ENCODE measurements around the gene WDR18.

WDR18 gene, protein sequence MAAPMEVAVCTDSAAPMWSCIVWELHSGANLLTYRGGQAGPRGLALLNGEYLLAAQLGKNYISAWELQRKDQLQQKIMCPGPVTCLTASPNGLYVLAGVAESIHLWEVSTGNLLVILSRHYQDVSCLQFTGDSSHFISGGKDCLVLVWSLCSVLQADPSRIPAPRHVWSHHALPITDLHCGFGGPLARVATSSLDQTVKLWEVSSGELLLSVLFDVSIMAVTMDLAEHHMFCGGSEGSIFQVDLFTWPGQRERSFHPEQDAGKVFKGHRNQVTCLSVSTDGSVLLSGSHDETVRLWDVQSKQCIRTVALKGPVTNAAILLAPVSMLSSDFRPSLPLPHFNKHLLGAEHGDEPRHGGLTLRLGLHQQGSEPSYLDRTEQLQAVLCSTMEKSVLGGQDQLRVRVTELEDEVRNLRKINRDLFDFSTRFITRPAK

DNA sequence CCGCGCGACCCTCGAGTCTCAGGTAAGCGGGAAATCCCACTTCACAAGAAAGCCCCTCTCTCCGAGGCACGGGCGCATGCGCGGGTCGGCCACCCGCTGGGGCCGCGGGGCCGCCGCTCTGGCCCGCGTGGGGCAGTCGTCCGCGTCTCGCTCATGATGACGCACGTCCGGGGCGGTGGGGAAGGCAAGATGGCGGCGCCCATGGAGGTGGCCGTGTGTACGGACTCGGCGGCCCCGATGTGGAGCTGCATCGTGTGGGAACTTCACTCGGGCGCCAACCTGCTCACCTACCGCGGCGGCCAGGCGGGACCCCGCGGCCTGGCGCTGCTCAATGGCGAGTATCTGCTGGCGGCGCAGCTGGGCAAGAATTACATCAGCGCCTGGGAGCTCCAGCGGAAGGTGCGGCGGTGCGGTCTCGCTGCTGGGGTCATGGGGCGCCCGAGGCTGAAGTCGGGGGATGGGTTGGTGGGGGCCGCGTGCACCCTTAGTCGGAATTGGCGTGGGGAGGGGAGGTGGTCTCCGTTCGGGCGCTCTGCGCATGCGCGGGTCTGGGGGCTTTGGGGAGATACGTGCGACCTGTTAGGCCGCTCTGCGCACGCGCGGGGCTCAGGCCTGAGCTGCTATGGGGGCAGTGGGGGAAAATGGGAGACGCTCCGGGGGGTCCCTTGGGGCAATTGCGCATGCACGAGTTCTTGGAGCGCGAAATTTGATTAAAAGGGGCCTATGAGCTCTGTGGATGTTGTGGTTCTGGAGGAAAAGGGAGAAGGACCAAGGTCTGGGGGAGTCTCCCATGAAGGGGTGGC lies at the start of gene WDR18:
Gene WDR18 (plus strand): TSS at position 181 of the 803 bp plus-strand sequence. CDS start 9 bp downstream, at position 190.
- peak; percentile 55 to 77 for DNase-seq

DNA sequence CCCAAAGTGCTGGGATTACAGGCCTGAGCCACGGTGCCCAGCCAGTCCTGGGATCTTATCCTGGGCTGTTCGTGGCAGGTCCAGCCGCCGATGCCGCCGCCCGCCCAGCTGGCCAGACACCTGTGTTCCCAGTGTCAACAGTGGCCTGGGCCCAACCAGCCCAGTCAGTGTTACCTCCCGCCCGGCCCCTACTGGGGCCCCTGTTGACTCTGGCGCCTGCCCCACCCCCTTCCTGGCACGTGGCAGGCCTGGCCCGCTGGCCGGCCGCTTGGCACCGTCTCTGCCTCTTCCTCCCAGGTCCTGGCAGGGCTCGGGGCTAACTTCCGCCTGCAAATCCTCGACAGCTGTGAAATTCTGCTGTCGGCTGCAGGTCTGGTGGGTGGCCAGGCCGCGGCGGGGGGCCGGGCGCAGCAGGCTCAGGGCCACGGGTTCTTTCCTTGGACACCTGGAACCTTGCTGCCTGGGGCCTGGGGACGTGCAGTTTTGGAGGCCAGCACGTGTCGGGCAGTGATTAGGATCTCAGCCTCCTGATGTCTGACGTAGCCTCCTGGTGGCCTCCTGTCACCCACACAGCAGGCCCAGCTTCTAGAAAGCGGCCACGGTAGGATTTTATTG lies 49.2 kb upstream of the WDR18 start:
- no peak for DNase-seq

DNA sequence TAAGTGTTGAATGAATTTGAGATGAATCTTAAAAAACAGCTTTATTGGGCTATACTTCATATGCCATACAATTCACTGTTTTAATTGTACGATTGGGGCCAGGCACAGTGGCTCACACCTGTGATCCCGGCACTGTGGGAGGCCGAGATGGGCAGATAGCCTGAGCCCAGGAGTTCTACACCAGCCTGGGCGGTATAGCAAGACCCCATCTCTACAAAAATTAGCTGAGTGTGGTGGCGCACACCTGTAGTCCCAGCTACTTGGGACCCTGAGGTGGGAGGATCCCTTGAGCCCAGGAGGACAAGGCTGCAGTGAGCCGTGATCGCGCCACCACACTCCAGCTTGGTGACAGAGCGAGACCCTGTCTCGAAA lies 48.0 kb upstream of the WDR18 start:
- no peak for DNase-seq

DNA sequence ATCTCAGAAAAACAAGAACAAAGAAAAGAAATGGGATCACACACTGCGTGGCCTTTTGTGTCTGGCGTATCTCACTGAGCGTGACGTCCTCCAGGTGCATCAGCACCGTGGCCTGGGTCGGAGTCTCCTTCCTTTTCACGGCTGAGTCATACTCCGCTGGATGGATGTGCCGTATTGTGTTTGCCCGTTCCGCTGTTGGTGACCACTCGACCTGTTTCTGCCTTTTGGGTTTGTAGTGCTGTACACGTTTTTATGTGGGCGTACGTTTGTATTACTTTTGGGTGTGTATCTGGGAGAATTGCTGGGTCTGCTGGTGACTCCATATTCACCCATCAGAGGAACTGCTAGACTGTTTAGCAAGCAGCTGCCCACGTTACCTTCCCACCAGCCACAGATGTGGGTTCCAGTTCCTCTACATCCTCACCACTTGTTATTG lies 46.9 kb upstream of the WDR18 start:
- no peak for DNase-seq

DNA sequence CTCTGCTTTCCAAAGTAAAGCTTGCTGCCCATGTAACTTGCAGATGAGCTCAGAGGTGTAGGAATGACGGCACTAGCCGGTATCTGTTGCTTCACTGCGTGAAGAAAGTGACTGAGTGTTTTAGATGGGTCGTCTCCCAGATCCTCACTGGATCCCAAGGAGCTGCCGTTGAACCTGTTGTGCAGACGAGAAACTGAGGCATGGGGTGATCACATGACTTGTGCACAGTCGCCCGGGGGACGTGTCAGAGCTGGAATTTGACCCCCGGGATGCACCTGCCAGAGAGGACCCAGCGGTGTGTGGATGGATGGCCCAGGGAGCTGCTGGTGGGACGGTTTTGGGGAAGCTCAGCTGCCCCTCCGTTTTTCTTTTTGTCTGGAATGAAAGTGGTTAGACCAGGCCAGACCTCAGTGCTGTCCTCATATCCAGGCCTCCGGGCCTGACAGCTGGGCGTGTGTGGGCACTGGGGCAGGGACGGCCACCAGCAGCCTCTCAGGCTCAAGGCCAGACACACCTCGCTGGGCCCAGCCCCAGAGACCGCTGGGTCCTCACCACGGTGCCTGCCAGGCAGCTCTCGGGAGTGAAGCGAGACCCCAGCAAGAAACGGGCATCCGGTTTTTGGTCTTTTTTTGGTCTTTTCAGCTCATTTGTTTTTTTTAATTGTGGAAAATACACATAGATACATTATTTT lies 45.8 kb upstream of the WDR18 start:
- DNase-seq, result no peak

DNA sequence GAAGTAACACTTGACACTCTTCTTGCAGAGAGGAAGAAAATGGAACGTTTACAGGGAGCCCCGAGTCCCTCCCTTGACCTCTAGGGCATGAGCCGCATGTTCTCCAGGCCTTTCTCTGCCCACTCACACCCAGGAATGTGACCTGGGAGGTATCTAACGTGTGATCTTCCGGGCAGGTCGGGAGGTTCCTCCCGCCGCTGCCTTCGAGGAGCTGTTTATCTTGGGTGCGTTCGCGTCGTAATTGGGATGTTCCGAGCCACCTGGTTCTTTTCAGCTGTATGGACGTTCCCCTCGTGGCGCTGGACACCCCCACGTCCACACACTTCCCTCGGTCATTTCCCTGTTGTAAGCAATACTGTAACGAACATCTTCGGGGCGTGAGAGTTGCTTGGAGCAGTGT lies 44.7 kb upstream of the WDR18 start:
- DNase-seq, result no peak

DNA sequence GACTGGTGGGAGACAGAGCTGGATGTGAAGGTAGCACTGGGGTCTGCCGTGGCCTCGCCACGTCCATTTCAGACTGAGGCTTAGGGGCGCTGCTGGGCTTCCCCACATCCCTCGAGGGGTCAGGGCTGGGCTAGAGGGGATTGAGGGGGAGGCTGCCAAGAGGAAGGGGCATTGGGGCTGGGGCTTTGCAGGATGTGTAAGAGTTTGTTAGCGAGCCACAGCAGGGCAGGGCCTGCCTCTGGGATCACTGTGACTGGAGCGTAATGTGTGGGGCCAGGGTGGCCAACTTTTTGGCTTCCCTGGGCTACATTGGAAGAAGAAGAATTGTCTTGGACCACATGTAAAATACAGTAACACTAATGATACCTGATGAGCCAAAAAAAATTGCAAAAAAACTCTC lies 44.2 kb upstream of the WDR18 start:
- no peak for DNase-seq

DNA sequence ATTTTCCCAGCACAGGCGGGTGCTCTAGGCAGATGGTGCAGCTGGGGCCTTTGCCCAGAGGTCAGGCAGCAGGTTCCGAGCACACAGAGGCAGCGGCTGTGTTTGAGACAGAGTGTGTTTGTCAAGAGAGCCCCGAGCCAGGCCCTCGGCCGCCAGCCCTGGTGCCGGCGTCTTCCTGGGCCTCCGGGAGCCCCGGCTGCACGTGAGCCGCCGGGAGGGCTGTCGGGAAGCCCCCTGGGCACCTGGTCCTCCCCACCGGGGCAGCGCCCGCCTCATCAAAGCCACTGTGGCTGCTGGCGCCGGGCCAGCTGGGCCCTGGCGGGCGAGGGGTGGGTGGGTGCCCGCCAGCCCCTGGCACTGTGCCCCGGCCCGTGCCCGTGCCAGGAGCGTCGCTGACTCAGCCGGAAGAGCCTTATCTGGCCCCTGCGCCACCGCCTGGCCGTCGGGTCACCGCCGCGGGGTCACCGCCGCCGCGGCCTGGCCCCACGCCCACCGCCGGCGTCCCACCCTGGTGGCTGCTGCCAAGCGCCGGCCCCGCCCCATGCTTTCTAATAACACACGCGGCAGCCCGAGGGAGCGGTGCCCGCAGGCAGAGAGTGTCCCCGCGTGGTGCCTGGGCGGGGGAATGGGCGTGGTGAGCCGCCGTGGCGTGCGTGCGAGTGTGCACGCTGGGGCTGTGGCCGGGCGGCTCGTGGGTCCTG lies 43.4 kb upstream of the WDR18 start:
- DNase-seq, result peak; percentile 45 to 75

DNA sequence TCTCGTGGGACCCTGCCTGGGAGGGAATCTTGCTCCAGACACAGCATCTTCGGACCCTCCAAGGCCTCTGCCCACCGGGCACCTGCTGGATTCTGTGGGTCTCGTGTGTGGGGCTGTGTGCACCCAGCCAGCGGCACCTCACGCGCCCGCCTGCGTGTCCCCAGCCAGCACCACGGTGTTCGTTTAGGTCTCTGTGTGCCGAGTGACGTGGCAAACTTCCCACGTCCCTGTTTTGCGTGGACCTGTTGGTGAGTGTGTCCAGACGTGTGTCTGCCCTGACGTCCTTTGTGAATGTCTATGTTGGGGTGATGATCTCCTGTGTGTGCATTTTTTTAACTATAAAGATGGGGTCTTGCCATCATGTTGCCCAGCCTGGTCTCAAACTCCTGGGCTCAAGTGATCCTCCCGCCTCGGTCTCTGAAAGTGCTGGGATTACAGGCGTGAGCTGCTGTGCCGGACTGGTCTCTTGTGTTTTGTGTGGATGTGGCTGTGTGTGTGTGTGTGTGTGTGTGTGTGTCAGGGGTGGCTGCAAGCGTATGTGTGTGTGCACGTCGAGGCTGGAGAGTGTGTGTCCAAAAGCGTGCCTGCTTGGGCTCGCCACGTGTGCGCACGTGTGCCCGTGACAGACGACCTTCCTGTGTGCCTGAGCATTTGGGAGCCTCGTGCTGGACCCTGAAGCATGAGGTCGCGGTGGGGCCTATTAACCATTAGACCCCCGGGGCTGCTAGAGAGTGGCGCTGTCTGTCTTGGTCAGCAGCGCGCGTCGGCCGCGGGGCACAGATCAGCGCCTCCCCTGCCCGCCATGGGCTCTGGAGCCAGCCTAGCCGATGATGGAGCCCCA lies 42.6 kb upstream of the WDR18 start:
- DNase-seq, result no peak

DNA sequence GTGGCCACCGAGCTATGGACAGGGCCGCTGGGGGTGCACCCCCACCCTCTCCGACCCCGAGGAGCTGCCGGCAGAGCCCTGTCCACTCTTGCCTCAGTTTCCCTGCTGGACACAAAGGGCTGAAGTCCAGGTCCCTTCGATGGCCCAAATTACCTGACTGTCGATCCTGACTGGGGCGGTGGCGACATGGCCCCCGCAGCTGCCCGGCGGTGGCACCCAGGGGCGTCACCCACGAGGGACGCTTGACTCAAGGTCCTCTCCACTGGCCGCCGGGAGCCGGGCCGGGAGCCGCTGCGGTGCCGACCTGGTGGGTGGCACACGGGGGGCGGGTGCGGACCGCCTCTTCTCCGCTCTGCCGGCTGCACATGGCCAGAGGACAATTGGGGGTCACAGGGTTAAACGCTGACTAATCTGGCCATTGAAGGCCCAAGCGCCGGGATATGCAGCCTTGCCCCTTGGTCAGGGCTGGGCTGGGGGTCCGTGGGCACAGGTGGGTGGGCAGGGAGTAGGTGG lies 42.0 kb upstream of the WDR18 start:
- no peak for DNase-seq

DNA sequence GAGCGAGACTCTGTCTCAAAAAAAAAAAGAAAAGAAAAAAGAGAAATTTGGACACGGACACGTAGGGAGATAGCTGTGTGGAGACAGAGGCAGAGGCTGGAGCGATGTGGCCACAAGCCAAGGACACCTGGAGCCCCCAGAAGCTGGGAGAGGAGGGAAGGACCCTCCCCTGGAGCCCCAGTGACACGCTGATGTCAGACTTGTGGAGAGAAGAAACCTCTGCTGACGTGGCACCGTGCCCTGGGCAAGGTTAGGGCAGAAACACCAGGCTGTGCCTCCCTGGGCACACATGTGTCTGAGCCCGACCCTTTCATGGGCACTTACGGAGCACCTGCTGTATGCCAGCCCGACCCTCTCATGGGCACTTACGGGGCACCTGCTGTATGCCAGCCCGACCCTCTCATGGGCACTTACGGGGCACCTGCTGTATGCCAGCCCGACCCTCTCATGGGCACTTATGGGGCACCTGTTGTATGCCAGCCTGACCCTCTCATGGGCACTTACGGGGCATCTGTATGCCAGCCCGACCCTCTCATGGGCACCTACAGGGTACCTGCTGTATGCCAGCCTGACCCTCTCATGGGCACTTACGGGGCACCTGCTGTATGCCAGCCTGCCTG lies 40.5 kb upstream of the WDR18 start:
- no peak for DNase-seq

DNA sequence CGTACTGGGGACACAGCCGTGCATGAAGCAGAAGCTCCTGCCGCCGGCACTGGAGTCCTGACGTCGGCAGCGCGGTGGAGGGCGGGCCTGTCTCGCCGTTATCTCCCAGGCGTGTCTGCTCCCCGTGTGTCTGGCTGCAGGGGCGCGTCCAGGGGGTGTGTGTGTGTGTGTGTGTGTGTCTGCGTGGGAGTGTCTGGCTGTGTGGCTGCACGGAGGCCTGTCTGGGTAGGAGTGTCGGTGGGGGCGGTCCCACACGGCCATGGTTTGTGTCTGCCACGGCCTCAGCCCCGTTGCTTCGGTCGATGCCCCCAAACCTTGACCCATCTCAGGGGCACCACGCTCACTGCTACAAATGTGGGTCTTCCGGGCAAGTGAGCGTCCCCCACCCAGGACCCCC lies 40.0 kb upstream of the WDR18 start:
- no peak for DNase-seq

DNA sequence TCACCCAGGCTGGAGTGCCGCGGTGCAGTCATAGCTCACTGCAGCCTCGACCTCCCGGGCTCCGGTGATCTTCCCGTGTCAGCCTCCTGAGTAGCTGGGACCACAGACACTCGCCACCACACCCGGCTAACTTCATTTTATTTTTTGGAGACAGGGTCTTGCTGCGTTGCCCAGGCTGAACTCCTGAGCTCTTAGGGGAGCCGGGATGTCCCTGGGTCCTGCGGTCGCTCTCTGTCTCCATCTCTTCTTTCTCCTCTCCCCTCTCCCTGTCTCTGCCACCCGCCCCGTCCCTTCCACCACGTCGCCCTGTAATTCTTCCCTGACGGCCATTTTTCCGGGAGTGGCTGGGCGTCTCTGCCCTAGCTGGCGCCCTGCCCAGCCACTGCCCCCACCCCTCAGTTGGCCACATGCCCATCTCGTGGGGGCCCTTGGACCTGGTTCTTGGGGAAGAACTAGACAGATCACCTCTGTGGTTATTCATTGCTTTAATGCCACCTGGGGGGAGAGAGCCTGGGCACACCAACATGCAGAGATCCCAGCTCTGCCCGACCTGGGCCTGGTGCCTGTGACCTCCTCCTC lies 39.4 kb upstream of the WDR18 start:
- no peak for DNase-seq

DNA sequence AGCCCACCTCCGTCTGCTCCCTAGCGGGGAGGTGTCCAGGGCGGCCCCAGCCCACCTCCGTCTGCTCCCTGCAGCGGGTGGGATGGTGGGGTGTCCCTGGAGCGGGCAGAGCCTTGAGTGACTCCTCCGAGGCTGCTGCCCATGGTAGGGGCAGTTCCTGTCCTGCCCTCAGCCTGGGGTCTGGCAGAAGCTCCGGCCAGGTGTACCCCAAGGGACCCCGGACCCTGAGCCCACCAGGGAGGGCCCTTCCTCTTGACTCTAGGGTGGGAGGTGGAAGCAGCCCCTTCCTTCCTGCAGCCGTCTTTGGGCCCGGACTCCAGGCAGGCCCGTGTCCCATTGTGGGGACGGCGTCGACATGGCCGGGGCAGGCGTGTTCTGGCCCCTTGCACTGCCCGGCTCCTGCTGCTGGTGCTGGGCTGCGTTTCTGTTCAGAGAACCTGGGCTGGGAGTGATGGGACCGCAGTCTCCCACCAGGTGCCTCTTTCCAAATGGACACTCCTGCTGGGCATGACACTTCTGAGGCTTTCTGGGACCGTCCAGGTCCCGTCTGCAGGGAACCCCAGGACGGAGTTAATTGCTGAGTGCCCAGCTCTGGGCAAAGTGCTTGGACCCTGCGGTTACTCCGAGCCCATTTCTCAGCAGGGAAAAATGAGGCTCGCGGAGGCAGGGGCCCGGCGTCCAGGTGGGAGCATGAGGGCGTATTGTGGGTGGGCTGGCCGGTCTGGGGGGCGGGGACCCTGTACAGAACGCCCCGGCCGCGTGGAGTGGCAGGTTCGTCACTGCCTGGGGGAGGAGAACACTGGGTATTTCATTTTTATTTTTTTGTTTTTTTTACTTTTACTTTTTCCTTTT lies 38.5 kb upstream of the WDR18 start:
- DNase-seq, result no peak

DNA sequence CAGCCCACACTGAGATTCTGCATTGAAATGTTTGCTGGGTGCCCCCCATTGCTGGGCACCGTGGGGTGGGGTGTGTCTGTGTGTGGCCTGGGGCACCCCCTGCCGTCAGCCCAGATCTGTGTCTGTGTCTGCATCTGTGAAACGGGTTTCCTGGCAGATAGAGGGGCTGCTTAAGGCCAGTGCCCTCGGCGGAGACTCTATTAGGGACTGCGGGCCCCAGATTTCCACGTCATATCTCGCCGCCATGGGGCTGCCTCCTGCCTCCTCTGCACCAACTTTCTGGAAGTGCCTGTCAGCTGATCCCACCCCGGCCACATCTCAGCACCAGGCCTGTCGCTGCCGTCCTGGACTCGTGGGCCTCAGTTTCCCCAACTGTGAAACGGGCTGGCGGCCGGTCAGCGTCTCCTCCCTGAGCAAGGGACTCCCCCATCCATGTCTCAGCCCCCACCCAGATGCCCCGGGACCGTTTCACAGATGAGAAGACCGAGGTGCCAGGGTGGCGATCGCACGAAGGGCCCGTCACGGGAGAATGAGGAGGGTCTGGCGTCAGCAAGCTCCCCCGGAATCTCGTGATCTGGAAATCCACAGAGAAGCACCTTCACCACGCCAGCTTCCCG lies 36.9 kb upstream of the WDR18 start:
- no peak for DNase-seq

DNA sequence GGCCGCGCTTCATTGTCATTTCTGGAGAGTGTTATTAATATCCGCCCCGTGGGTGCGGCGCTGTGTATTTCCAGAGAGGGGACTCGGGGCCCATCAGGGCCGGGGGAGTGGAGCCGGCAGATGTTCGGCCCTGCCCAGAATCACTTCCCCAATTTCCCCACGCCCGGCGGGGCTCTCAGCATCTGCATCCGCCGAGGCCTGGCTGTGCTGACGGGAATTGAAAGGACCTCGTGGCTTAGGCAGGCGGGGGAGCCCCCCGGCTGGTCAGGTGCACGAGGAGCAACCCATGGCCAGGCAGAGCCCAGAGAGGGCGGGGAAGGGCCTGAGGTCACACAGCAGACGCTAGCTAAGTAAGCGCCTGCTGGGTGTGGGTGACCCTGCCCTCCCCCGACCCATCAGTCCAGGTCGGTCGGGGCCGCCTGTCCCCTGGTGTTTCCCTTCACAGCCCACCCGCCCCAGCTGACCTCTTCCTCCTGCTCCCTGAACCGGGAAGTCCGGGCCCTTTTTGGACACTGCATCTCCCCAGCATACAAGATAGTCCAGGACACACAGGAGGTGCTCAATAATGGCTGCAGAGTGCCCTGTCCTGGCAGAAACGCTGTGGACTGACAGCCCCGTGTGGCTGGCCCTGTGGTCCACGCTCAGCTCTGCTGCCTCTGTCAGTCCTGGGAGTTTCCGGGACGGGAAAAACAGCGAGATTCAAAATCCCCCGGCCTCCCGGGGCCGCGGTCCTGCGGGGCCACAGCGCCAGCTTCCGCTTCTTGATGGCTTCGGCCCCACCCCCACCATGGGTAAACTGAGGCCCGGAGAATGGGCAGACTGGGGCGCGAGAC lies 36.2 kb upstream of the WDR18 start:
- no peak for DNase-seq

DNA sequence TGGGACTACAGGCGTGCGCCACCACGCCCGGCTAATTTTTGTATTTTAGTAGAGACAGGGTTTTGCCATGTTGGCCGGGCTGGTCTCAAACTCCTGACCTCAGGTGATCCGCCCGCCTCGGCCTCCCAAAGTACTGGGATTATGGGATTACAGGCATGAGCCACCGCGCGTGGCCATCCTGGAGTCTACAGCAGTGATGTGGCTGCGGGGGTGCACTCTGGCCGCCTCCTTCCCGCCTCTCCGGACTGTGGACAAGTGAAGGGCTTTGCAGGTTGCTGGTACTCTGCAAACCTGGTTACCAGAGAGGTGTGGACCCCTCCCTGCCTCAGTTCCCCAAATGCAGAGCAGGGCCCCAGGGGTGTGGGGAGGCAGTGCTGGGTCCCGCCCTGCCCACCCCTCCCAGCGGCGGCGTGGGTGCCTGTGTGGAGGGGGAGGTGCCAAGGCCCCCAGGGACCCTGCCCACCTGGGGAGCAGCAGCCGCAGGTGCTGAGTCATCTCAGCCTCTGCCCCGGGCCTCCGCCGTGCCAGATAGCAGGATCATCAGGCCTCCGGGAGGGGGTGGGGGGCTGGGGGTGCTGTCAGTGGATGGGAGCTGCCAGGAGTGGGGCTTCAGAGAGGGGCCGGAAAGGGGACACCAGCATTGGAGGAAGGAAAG lies 35.2 kb upstream of the WDR18 start:
- DNase-seq, result no peak

Measured in SW 1271 (cell line).